GM19043 (cell line): ENCODE measurements around the gene GALK1.
"Not testable (repeated sequence)": the region's sequence is repeated elsewhere in the genome, so short reads cannot be mapped to it uniquely, and the experiment has no call there.

Experiments used
- ATAC-seq: cut with Tn5 transposase; IDR thresholded peaks from one replicate; pipeline ENCODE4 v1.9.1; 2021; ENCODE audit warnings: low read depth; ENCODE audit not compliant: unreplicated experiment

Gene GALK1

GRCh38 chr17:75767881-75768280, 2.9 kb upstream of the GALK1 start:
- ATAC-seq: no peak

GRCh38 chr17:75765981-75766380, 989 bp upstream of the GALK1 start:
- no peak for ATAC-seq

DNA sequence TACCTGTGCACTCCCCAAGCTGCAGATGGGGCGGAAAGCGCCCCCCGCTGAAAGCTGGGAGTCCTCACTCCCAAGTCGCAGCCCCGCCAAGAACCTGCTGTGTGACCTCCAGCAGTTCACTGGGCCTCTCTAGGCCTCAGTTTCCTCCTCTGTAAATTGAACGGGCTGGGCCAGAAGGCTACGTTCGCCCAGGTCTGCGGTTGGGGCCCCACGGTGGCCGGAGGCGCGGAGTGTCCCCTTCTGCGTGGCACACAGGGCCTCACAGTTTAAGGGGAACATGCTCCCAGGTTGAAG, 628 bp downstream of the GALK1 start:
- no peak for ATAC-seq

DNA sequence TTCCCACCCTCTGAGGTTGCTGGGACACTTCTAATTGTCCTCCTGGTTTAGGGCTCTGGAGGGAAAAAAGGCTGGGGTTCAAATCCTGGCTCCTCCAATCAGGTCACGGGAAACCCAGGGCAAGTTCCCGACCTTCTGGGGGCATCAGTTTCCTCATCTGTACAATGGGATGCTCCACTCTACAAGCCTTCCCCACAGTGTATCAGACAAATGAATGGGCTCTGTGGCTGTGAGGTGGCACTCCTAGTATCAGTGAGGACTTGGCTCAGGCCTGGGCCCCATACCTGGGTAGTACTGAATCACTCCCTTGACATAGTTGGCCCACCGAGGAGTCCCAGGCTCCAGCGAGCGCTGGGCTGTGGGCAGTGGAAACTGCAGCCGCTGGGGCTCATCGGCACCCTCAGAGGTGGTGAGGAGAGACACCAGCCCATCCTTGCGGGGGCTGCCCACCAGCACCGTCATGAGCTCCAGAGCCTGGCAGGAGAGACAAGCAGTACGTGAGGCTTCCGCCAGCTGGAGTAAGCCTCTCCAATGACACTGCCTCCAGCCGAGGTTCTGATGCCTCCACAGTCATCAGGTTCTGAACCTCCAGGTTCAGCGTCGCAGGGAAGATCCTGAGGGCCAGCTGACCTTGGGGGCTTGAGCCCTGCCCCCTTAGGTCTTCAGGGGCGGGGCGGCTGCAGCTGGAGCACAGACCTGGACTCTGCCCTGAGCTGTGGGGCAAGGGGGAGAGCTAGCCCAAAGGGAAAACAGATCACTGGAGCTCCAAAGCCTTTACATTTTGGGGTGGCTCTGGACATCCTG, 1.2 kb downstream of the GALK1 start:
- no peak for ATAC-seq

DNA sequence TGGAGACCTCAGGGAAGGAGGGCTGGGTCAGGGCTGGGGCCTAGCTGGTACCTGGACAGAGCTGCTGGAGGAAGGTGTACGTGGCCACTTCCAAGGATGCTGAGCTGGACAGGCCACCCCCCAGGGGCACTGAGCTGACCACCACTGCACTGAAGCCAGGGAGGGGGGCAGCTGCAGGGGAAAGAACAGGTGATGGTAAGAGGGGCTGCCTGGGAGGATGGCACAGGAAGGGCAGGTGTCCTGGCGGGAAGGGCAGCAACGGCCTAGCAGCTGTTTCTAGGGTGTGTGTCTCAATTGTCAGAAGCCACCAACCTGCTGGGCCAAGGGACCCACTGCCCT, 1.8 kb downstream of the GALK1 start:
- ATAC-seq: no peak

- no peak for ATAC-seq
Observed at GRCh38 chr17:75762513-75763268, 2.3 kb downstream of the GALK1 start.

DNA sequence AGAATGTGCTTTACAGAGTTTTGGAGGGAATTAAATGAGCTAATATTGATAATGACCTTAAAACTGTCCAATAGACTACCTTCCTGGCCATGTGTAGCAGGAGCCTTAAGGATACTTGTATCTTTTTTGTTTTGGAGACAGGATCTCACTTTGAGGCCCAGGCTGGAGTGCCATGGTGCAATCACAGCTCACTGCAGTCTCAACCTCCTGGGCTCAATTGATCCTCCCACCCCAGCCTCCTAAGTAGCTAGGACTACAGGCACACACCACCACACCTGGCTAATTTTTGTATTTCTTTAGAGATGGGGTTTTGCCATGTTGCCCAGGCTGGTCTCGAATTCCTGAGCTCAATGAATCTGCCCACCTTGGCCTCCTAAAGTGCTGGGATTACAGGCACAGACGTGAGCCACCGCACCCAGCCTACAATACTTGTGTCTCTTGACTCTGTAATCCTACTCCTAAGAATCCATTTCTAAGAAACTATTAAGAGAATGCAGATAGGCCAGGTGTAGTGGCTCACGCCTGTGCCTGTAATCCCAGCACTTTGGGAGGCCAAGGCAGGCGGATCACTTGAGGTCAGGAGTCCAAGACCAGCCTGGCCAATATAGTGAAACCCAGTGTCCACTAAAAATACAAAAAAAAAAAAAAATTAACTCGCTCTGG, 4.9 kb downstream of the GALK1 start:
- not testable (repeated sequence) for ATAC-seq

GRCh38 chr17:75759457-75759856, 5.5 kb downstream of the GALK1 start:
- no peak for ATAC-seq

GRCh38 chr17:75758131-75758905, 6.7 kb downstream of the GALK1 start:
- ATAC-seq: no peak

DNA sequence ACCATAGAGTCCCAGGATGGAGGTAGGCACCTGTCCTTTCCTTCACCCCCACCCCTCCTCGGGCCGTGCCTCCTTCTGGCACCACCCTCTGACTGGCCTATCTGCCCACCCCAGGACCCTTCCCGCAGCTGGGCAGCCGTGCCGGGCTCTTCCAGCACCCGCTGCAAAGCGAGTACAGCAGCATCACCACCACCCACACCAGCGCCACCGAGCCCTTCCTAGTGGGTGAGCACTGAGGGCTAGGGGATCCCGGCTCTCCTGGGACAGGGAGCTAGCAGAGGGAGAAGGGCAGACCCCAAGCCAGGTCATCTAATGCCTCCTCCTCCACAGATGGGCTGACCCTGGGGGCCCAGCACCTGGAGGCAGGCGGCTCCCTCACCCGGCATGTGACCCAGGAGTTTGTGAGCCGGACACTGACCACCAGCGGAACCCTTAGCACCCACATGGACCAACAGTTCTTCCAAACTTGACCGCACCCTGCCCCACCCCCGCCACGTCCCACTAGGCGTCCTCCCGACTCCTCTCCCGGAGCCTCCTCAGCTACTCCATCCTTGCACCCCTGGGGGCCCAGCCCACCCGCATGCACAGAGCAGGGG, 7.8 kb downstream of the GALK1 start:
- no peak for ATAC-seq

DNA sequence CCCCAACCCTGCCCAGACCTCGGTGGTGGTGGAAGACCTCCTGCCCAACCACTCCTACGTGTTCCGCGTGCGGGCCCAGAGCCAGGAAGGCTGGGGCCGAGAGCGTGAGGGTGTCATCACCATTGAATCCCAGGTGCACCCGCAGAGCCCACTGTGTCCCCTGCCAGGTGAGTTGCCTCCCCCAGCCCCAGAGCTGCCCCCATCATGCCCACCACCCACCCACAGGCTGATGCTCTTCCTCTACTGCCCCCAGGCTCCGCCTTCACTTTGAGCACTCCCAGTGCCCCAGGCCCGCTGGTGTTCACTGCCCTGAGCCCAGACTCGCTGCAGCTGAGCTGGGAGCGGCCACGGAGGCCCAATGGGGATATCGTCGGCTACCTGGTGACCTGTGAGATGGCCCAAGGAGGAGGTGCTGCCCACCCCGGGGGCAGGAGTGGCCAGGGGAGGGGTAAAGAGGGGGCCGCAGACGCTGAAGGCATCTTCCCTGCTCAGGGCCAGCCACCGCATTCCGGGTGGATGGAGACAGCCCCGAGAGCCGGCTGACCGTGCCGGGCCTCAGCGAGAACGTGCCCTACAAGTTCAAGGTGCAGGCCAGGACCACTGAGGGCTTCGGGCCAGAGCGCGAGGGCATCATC, 8.4 kb downstream of the GALK1 start:
- ATAC-seq: no peak

GRCh38 chr17:75755990-75756389, 9.0 kb downstream of the GALK1 start:
- ATAC-seq: no peak

DNA sequence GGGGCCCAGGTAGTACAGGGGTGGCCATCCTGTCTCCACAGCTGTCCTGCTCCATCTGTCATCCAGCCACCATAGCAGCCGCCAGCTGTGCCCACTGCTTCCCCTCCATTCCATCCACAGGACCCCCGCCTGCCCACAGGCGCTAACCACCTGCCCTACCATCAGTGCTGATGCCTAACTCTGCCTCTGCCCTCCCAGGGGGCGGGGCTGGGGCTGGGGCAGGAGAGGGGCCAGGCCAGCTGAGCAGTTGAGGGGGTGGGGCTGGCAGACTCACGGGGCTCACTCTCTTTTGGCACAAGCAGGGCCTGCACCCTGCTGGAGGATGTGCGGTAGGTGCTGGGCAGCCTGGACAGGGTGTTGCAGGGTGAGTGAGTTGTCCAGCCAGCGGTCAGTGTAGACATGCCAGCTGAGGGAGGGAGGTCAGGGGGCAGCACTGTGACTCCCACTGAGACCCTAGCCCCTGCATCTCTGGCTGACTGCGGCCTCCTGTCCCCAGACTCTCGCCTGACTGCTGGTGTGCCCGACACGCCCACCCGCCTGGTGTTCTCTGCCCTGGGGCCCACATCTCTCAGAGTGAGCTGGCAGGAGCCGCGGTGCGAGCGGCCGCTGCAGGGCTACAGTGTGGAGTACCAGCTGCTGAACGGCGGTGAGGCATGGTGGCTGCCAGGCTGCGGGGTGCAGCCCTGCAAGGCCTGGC, 9.6 kb downstream of the GALK1 start:
- ATAC-seq: no peak

DNA sequence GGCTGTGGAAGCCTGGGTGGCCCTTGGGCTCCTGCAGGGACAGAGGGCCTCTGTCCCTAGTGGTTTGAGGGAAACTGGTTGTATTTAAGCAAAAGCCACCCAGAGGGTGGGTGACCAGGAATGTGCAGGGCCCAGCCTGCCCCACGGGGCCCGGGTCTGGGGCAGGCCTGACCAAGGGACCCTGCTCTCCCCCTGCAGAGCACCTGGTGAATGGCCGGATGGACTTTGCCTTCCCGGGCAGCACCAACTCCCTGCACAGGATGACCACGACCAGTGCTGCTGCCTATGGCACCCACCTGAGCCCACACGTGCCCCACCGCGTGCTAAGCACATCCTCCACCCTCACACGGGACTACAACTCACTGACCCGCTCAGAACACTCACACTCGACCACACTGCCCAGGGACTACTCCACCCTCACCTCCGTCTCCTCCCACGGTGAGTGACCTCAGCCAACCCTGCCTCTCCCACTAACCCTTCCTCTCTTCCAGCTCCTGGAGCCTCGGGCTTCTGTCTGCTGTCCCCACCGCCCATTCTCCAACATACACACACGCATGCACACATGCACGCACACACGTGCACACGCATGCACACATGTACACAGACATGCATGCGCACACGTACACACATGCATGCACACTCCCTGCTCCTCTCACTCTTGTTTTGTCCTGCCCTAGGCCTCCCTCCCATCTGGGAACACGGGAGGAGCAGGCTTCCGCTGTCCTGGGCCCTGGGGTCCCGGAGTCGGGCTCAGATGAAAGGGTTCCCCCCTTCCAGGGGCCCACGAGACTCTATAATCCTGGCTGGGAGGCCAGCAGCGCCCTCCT, 10.4 kb downstream of the GALK1 start:
- ATAC-seq: no peak

DNA sequence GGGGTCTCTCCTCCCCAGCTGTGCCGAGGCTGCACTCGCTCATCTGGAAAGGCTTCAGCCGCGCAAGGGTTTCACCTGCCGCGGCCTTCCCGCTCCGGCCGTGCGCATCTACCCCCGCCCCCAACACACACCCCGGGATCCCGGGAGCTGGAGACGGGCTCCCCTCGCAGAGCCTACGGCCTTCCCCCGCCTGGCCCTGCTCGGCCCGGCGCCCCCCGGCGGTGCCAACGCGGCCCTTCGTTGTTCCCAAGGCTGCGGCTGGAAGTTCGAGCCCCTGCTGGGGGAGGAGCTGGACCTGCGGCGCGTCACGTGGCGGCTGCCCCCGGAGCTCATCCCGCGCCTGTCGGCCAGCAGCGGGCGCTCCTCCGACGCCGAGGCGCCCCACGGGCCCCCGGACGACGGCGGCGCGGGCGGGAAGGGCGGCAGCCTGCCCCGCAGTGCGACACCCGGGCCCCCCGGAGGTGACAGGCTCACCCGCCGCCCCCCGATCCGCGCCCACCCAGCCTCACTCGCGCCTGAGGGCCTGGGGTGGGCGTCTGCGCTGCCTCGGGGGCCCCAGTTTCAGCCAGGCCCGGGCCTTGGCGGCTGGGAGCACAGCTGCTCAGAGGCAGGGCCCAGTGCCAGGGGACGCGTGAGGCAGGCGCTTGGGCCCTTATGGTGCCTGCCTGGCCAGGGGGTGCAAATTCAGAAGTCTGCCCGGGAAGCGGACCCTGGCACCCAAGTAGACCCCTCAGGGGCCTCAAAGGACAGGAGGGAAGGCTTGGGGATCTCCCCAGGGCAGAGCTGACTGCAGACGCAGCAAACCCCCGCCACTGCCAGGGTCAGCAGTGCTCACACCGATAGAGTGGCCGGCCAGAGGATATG, 11.2 kb downstream of the GALK1 start:
- ATAC-seq: no peak

DNA sequence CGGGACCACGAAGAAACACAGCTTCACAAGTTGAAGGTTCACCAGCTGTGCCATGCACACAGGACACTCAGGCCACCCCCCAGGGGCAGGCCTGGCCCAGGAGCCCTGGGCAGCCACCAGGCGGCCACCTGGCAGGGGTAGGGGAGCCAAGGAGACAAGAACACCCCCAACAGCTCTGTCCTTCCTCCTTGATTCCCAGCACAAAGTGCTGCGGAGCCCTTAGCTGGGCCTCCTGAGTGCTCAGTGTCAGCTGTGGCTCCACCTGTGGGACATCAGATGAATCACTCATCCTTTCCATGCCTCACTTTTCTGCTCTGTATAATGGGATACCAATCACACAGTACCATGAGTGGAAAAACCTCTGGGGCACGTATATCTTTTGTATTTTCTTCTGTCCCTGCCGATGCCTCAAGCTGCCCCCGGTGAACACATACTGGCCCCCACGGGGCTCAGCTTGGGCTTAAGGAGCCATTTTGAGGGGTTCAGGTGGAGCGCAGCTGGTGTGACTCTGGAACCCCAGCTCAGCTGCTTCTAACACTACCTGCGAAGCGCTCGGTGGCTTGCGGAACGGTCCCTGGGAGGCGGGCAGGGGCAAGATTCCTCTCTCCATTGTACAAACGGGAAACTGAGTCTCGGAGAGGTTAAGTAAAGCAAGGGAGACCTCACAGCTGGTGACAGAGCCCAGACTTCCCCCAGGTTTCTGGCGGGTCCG, 12.0 kb downstream of the GALK1 start:
- ATAC-seq: no peak

- ATAC-seq: no peak
Observed at GRCh38 chr17:75752405-75752709, 12.6 kb downstream of the GALK1 start.
